ENCODE data around the gene DTX1. TPM values are rescaled to one million over a fixed set of nuclear protein-coding genes. Genes with fewer than 3 reads are reported as not detected.

The DTX1 gene
- total RNA-seq, 3 donors from 2014 or later: 7.9 to 46.6 (median 20.0) TPM

GRCh38 chr12:113108308-113108707 lies 51.8 kb downstream of the DTX1 start:
- no peak overlapping the region for H3K27ac ChIP-seq
- no peak overlapping the region for H3K4me3 ChIP-seq
- no peaks in the 10 kb centered on the region for H3K9me3 ChIP-seq
- intact Hi-C loops (cut with DNase I; ENCODE audit: low total_unique reads): no loop called here
- TF ChIP-seq POLR2AphosphoS5 (IDR thresholded peaks at IDR 0.05): no peak
- TF ChIP-seq CTCF (IDR thresholded peaks at IDR 0.05): no peak
- no peak for TF ChIP-seq POLR2A (IDR thresholded peaks at IDR 0.05)
- H3K27me3 ChIP-seq: no peaks in the 10 kb centered on the region
- H3K4me1 ChIP-seq: no peaks in the 10 kb centered on the region
- no peaks in the 10 kb centered on the region for H3K36me3 ChIP-seq
- DNase-seq (ENCODE audit: low spot score in 2 of 2): no peak

GRCh38 chr12:113109360-113109759 lies 52.8 kb downstream of the DTX1 start:
- intact Hi-C loops (cut with DNase I; ENCODE audit: low total_unique reads): no loop called here
- Histone ChIP-seq H3K4me1 (no peaks in the 10 kb centered on the region), H3K9me3 (no peaks in the 10 kb centered on the region), H3K27ac (no peak overlapping the region), H3K36me3 (no peaks in the 10 kb centered on the region), H3K4me3 (no peak overlapping the region), H3K27me3 (no peaks in the 10 kb centered on the region)
- no peak for DNase-seq (ENCODE audit: low spot score in 2 of 2)
- TF ChIP-seq CTCF (IDR thresholded peaks at IDR 0.05) (no peak), POLR2A (IDR thresholded peaks at IDR 0.05) (no peak), POLR2AphosphoS5 (IDR thresholded peaks at IDR 0.05) (no peak)

- Histone ChIP-seq H3K4me3 (no peak overlapping the region), H3K27ac (no peak overlapping the region), H3K9me3 (no peaks in the 10 kb centered on the region), H3K27me3 (no peaks in the 10 kb centered on the region), H3K4me1 (no peaks in the 10 kb centered on the region), H3K36me3 (no peaks in the 10 kb centered on the region)
- no peak for DNase-seq (ENCODE audit: low spot score in 2 of 2)
- intact Hi-C loops (cut with DNase I; ENCODE audit: low total_unique reads): no loop called here
- no peak for TF ChIP-seq POLR2A (IDR thresholded peaks at IDR 0.05)
- TF ChIP-seq POLR2AphosphoS5 (IDR thresholded peaks at IDR 0.05): no peak
- TF ChIP-seq CTCF (IDR thresholded peaks at IDR 0.05): no peak
Measured at GRCh38 chr12:113109872-113110599, 53.5 kb downstream of the DTX1 start.

GRCh38 chr12:113111247-113111646 lies 54.7 kb downstream of the DTX1 start:
- Histone ChIP-seq H3K27ac (no peak overlapping the region), H3K27me3 (no peaks in the 10 kb centered on the region), H3K4me1 (no peaks in the 10 kb centered on the region), H3K4me3 (no peak overlapping the region), H3K9me3 (no peaks in the 10 kb centered on the region), H3K36me3 (no peaks in the 10 kb centered on the region)
- TF ChIP-seq POLR2A (IDR thresholded peaks at IDR 0.05): no peak
- no peak for TF ChIP-seq CTCF (IDR thresholded peaks at IDR 0.05)
- TF ChIP-seq POLR2AphosphoS5 (IDR thresholded peaks at IDR 0.05): no peak
- intact Hi-C loops (cut with DNase I; ENCODE audit: low total_unique reads): no loop called here
- DNase-seq (ENCODE audit: low spot score in 2 of 2): no peak

- no peak for DNase-seq (ENCODE audit: low spot score in 2 of 2)
- intact Hi-C loops (cut with DNase I; ENCODE audit: low total_unique reads): no loop called here
- TF ChIP-seq CTCF (IDR thresholded peaks at IDR 0.05) (no peak), POLR2A (IDR thresholded peaks at IDR 0.05) (no peak), POLR2AphosphoS5 (IDR thresholded peaks at IDR 0.05) (no peak)
- H3K4me1 ChIP-seq: no peaks in the 10 kb centered on the region
- H3K4me3 ChIP-seq: no peak overlapping the region
- no peaks in the 10 kb centered on the region for H3K27me3 ChIP-seq
- no peaks in the 10 kb centered on the region for H3K9me3 ChIP-seq
- no peak overlapping the region for H3K27ac ChIP-seq
- H3K36me3 ChIP-seq: no peaks in the 10 kb centered on the region
Measured at GRCh38 chr12:113112043-113112899, 55.7 kb downstream of the DTX1 start.
